T47D (cell line): Measurements from ENCODE around the gene SERHL2.
"Not testable (repeated sequence)": the region's sequence is repeated elsewhere in the genome, so short reads cannot be mapped to it uniquely, and the experiment has no call there.

ENCODE experiments used
- DNase-seq, 2 experiments: peaks; one replicate each; pipeline versions ENCODE4 v3.0.0 to v3.0.0-alpha.2; 2011 to 2012; ENCODE audit warnings: low read depth in 1 of 2, low spot score in 1 of 2
- JUND ChIP-seq: IDR thresholded peaks from 2 replicates; pipeline ENCODE4 v1.6.1; 2012; ENCODE audit warnings: low read depth
- in situ Hi-C: cut with HindIII; loops from 2 replicates; pipeline ENCODE4 v1.10.0; 2016; ENCODE audit warnings: low sequenced_read_pairs, low pct_unique_long_range_greater_than_20kb

The SERHL2 gene

GRCh38 chr22:42613872-42614301 is 60.1 kb downstream of the SERHL2 start:
- no peak for TF ChIP-seq JUND
- DNase-seq = peak in 1 of 2 experiments; percentile 36

GRCh38 chr22:42614312-42615091 is 60.7 kb downstream of the SERHL2 start, which contains the start of gene POLDIP3:
POLDIP3 (minus strand) TSS chr22:42614883; CDS start chr22:42614857, 26 bp downstream.
- in situ Hi-C loops = no loop called here
- TF ChIP-seq JUND = no peak
- peak; percentile 81 to 97 for DNase-seq

More at GRCh38 chr22:42613872-42614301, 60.1 kb downstream of the SERHL2 start:
- in situ Hi-C loops = no loop called here

GRCh38 chr22:42615092-42615859 is 61.5 kb downstream of the SERHL2 start:
- in situ Hi-C loops = no loop called here
- peak; percentile 45 to 97 for DNase-seq
- peak; percentile 67 for TF ChIP-seq JUND

GRCh38 chr22:42615860-42616175 is 62.1 kb downstream of the SERHL2 start:
- DNase-seq, in situ Hi-C loops: not testable (repeated sequence)

- in situ Hi-C loops = no loop called here
- no peak for TF ChIP-seq JUND
- no peak for DNase-seq
Measured at GRCh38 chr22:42617155-42617983, 63.6 kb downstream of the SERHL2 start.

GRCh38 chr22:42619261-42620063 is 65.7 kb downstream of the SERHL2 start:
- no peak for TF ChIP-seq JUND
- in situ Hi-C loops = no loop called here
- no peak for DNase-seq

- no peak for TF ChIP-seq JUND
- in situ Hi-C loops = no loop called here
- DNase-seq = no peak
Measured at GRCh38 chr22:42620084-42620483, 66.3 kb downstream of the SERHL2 start.

GRCh38 chr22:42621505-42622002 is 67.8 kb downstream of the SERHL2 start:
- in situ Hi-C loops = no loop called here
- DNase-seq = peak; percentile 46 to 68
- TF ChIP-seq JUND = no peak

- in situ Hi-C loops = no loop called here
- DNase-seq = no peak
- no peak for TF ChIP-seq JUND
Measured at GRCh38 chr22:42622061-42622710, 68.4 kb downstream of the SERHL2 start.

- in situ Hi-C loops = no loop called here
- TF ChIP-seq JUND = no peak
- no peak for DNase-seq
Measured at GRCh38 chr22:42623301-42623751, 69.6 kb downstream of the SERHL2 start.
